ENCODE measurements around the gene PELI2. TPM values are rescaled to one million over a fixed set of nuclear protein-coding genes. Genes with fewer than 3 reads are reported as not detected.

PELI2 gene
- total RNA-seq, 1 donor from 2014 or later: 17.1 TPM

DNA sequence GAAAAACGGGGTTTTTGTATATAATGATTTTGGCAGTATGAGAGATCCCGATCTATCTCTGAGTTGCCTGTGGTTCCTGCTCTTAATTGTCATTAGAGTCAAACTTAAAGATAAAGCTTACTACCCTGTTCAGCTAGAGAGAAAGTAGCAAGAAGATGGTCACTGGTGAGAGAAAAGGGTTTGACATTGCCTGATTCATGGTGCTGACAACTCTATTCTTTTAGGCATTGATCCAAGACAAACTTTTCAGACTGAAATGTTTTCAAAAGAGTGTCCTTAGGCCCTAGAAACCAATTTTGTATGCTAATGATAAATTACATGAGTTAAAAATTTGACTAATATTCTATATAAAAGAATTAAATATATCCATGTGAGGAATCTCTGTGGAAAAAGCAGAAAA, 35.1 kb downstream of the PELI2 start:
- no peak for DNase-seq (ENCODE audit: low spot score in 2 of 2)
- H3K27me3 ChIP-seq: no peaks in the 10 kb centered on the region
- no peaks in the 10 kb centered on the region for H3K36me3 ChIP-seq
- TF ChIP-seq CTCF (IDR thresholded peaks at IDR 0.05): no peak
- peaks cover 0 to 6% of the 10 kb centered on the region in 2 donors for H3K4me1 ChIP-seq
- no peaks in the 10 kb centered on the region for H3K9me3 ChIP-seq
- H3K27ac ChIP-seq: no peak overlapping the region
- intact Hi-C loops (cut with DNase I): no loop called here
- no peak overlapping the region for H3K4me3 ChIP-seq

GRCh38 chr14:56154321-56154720, 36.1 kb downstream of the PELI2 start:
- H3K4me1 ChIP-seq: peaks cover 0 to 6% of the 10 kb centered on the region in 2 donors
- no peaks in the 10 kb centered on the region for H3K36me3 ChIP-seq
- H3K27me3 ChIP-seq: no peaks in the 10 kb centered on the region
- no peak for TF ChIP-seq CTCF (IDR thresholded peaks at IDR 0.05)
- no peak overlapping the region for H3K27ac ChIP-seq
- H3K4me3 ChIP-seq: no peak overlapping the region
- intact Hi-C loops (cut with DNase I): no loop called here
- no peak for DNase-seq (ENCODE audit: low spot score in 2 of 2)
- H3K9me3 ChIP-seq: no peaks in the 10 kb centered on the region

GRCh38 chr14:56156096-56156495, 37.9 kb downstream of the PELI2 start:
- no peak for TF ChIP-seq CTCF (IDR thresholded peaks at IDR 0.05)
- intact Hi-C loops (cut with DNase I): no loop called here
- peaks cover 0 to 3% of the 10 kb centered on the region in 2 donors for H3K4me1 ChIP-seq
- no peaks in the 10 kb centered on the region for H3K9me3 ChIP-seq
- H3K36me3 ChIP-seq: no peaks in the 10 kb centered on the region
- DNase-seq (ENCODE audit: low spot score in 2 of 2): no peak
- no peak overlapping the region for H3K4me3 ChIP-seq
- H3K27me3 ChIP-seq: no peaks in the 10 kb centered on the region
- H3K27ac ChIP-seq: no peak overlapping the region

GRCh38 chr14:56159066-56159465, 40.9 kb downstream of the PELI2 start:
- peaks cover 0 to 17% of the 10 kb centered on the region in 2 donors for H3K9me3 ChIP-seq
- intact Hi-C loops (cut with DNase I): no loop called here
- H3K36me3 ChIP-seq: no peaks in the 10 kb centered on the region
- no peak for DNase-seq (ENCODE audit: low spot score in 2 of 2)
- H3K27me3 ChIP-seq: no peaks in the 10 kb centered on the region
- TF ChIP-seq CTCF (IDR thresholded peaks at IDR 0.05): no peak
- H3K4me1 ChIP-seq: no peaks in the 10 kb centered on the region
- no peak overlapping the region for H3K27ac ChIP-seq
- H3K4me3 ChIP-seq: no peak overlapping the region

DNA sequence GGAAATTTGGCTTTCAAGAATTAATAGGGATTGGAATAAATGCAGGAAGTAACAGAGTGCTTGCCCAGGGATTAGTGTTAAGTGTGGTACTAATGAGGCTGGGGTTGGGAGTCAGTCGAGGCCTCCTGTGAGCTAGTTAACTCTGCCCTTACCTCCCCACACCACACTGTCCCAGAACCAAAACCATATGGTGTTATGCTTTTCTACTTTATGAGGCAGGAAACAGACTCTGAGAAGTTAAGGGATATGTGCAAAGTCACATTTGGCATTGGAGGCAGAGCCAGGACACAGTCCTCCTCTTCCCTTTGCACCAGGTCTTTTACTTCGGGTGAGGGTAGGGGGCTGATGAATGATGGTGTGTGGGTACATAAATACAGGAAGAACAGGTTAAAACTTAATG, 41.9 kb downstream of the PELI2 start:
- no peak for TF ChIP-seq CTCF (IDR thresholded peaks at IDR 0.05)
- intact Hi-C loops (cut with DNase I): no loop called here
- Histone ChIP-seq H3K9me3 (peaks cover 0 to 22% of the 10 kb centered on the region in 2 donors), H3K4me3 (no peak overlapping the region), H3K4me1 (no peaks in the 10 kb centered on the region), H3K27ac (no peak overlapping the region), H3K27me3 (no peaks in the 10 kb centered on the region), H3K36me3 (no peaks in the 10 kb centered on the region)
- no peak for DNase-seq (ENCODE audit: low spot score in 2 of 2)

DNA sequence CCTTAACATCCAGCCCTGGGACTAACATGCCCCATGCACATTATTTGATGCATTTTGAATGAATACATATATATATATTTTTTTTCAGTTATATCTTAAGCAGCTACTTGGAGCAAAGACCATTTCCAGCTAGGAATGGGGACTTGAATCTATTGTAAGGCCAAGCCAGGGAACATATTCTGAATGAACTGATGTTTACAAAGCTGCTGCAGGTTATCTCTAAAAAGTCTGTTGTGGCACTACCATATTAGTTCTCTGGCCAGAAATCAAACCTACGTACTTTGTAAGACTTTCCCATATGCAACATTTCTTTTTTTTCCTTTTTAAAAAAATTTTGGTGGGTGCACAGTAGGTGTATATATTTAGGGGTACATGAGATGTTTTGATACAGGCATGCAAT, 43.4 kb downstream of the PELI2 start:
- intact Hi-C loops (cut with DNase I): no loop called here
- TF ChIP-seq CTCF (IDR thresholded peaks at IDR 0.05): no peak

More for the DNA sequence above, 43.4 kb downstream of the PELI2 start:
- H3K4me3 ChIP-seq: no peak overlapping the region
- no peak for DNase-seq (ENCODE audit: low spot score in 2 of 2)
- H3K27ac ChIP-seq: no peak overlapping the region
- H3K36me3 ChIP-seq: no peaks in the 10 kb centered on the region
- H3K27me3 ChIP-seq: no peaks in the 10 kb centered on the region
- H3K9me3 ChIP-seq: peaks cover 0 to 32% of the 10 kb centered on the region in 2 donors
- H3K4me1 ChIP-seq: no peaks in the 10 kb centered on the region

Data from ascending aorta (tissue), 2 donors.